Jurkat, Clone E6-1 (cell line): Measurements from ENCODE around the gene TEX53.

Source experiments
- DNase-seq: peaks from one replicate; pipeline ENCODE4 v3.0.0-alpha.2; 2011; ENCODE audit warnings: low read depth, low spot score
- H3K4me3 ChIP-seq: 2 replicates; pipeline ENCODE4 v1.5.1; 2011; ENCODE audit warnings: mild to moderate bottlenecking, low read length, control low read depth, moderate library complexity

Gene TEX53

GRCh38 chr9:114652776-114653555, 4.6 kb downstream of the TEX53 start:
- no peak for DNase-seq
- no peak overlapping the region for H3K4me3 ChIP-seq

- DNase-seq = no peak
- no peak overlapping the region for H3K4me3 ChIP-seq
These were observed 13.7 kb downstream of the TEX53 start for GRCh38 chr9:114643896-114644295.

DNA sequence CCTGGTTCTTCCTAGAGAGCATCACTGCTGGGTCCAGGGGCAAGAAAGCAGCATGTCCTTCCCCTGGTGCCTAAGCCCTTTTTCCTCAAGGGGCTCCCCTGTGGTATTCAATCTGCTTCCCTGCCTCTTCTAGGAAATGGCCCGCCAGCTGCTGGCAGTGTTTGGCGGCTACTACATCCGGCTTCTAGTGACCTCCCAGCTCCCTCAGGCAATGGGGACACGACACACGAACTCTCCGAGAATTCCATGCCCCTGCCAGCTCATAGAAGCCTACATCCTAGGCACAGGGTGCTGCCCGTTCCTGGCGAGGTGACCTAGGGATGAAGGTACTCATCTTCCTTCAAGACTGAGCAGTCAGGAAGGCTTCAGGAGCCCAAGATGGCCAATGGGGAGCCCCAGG, 14.6 kb downstream of the TEX53 start:
- no peak for DNase-seq
- no peak overlapping the region for H3K4me3 ChIP-seq

- H3K4me3 ChIP-seq = no peak overlapping the region
- no peak for DNase-seq
These were observed 15.6 kb downstream of the TEX53 start for GRCh38 chr9:114641967-114642366.

DNA sequence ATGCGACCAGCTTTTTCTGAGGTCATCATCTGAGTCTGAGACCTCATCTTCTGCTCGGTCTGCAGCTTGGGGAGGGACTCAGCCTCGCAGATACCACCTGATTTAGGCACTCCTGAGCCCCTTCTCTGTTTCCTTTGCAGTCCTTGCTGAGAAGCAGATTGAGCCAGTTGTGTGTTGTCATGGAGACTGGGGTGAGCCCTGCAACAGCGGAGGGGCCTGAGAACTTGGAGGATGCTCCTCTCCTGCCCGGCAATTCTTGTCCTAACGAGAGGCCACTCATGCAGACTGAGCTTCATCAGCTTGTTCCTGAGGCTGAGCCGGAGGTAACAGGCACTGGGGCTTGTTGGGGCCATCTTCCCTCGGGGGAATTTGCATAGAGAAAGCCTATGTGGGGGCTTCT, 19.2 kb downstream of the TEX53 start:
- H3K4me3 ChIP-seq = no peak overlapping the region
- DNase-seq = no peak

DNA sequence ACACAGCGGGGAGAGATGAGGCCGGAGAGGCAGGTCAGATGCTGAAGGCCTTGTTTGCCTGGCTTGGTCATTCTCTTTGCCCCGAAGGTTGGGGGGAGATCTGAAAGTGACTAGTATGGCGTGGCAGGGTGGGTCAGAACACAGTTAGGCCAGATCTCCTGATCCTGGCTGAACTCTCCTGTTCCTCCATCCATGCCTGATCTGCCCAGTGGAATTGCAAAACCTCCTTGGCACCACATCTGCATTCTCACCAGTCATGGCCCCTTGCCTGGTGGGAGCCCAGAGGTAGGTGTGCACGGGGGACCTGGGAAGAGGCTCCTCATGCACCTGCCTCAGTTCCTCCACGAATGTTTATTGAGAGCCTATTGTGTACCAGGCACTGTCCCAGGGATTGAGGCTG, 23.2 kb downstream of the TEX53 start:
- no peak overlapping the region for H3K4me3 ChIP-seq
- no peak for DNase-seq

DNA sequence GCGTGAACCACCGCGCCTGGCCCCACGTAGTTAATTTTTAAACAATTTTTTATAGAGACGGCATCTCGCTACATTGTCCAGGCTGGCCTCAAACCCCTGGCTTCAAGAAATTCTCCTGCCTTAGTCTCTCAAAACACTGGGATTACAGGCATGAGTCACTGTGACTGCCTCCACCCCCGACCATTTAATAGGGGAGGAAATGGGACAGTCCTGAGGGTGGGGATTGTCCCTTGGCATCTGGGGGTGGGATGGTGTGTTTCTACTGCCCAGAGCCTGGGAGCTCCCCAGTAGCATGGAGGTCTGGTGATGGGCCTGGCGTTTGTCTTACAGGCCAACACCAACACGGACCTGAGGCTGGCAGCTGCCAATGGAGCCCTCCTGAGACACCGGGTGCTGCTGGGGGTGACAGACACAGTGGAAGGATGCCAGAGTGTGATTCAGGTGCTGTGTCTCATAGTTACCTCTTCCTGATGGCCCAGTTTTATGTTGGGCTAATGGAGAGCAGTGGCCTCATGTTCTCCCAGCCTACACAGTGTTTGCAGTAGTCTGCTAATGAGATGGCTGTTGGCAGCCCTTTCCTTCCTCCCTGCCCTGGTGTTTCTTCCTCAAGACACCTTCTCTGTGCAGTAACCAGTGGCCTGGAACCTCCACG, 24.0 kb downstream of the TEX53 start:
- DNase-seq = no peak
- no peak overlapping the region for H3K4me3 ChIP-seq

- no peak overlapping the region for H3K4me3 ChIP-seq
- no peak for DNase-seq
These were observed 26.4 kb downstream of the TEX53 start for GRCh38 chr9:114631166-114631565.

DNA sequence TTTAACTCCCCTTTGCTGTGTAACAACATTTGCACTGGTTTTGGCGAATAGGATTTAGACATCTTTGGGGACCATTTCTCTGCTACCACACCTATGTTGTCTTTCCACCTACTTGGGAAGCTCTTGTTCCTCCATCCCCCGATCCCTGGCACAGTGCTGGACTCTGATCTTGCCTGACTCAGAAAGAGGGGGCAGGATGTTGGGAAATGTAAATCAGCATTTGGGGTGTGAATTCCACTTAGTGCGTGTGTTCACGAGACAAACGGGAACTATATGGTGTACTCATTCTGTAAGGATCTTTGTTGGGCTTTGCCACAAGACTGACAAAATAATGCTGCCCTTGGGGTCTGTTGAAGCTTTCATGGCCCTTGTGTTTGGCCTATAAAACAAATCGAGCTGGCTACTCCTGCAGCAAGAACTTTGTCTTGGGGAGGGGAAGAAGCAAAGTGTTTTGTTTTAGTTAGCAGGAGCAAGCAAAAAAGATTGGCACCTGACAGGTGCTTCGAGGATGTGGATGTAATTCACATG, 28.0 kb downstream of the TEX53 start:
- no peak for DNase-seq
- H3K4me3 ChIP-seq = no peak overlapping the region

GRCh38 chr9:114627553-114627952, 30.1 kb downstream of the TEX53 start:
- H3K4me3 ChIP-seq = no peak overlapping the region
- no peak for DNase-seq

DNA sequence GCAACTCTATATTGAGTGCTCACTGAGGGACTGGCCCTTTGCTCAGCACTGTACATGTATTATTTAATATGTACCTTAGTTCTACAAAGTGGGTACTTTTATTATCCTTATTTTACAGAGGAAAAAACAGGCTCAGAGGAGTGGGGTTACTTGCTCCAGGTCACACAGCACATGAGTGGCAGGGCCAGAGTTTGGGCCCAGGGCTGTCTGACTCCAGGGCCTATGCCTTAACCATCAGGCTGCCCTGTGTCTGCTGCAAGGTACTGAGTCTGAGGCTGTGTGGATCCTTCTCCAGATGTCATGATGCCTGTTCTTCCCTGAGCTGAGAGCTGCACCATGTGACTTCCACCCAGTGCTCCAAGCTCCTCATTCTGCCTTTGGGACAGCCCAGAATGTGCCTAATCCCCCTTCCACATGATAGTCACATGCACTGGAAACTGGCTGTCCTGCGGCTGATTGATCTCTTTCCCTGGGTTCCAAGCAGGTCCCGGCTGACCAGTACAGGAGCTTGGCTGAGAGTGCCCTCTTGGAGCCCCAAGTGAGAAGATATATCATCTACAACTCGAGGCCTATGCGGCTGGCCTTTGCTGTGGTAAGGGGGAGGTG, 31.1 kb downstream of the TEX53 start:
- no peak for DNase-seq
- H3K4me3 ChIP-seq = no peak overlapping the region

DNA sequence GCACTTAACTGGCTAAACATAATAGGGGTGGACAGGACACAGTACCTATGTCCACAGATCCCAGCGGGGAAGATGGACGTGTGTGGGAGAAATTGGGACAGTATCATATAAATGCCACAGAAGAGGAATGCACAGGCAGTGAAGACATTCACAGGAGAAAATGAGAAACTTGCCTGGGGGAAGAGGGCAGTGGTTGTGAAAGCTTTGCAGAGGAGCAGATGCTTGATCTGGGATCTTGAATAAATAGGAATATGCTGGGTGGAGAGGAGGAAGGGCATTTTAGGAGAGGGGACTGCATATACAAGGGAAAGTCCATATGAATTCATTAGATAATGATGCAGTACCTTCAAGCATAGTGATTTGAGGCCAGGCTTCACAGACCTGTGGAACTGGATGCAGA, 32.9 kb downstream of the TEX53 start:
- no peak for DNase-seq

DNA sequence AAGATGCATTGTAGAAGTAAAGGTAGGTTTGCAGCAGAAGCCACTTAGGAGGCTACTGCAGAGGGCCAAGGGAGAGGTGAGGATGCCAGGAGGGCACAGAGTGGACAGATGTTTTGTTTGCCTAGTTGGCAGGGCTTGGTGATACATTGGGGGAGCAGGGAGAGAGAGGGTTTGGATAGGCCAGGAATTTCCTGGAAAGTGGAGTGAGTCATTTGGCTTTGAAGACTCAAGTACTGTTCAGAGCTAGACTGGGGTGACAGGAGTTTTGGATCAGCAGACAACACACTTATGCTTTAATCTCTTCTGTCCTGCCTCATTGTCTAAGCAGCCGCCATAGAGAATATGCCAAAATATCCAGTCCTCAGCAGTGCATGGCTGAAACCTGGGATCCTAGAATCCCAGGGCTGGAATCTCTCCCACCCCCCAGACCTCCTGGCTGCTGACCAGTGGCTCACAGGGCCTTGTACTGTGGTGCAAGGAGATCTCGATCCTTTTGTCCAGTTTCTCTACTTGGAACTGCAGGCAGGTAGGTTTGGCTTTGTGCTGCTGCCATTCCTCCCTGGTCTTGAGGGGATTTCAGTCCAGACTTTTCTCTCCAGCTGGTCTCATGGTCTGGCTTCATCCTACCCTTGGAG, 35.5 kb downstream of the TEX53 start:
- no peak overlapping the region for H3K4me3 ChIP-seq
- DNase-seq = no peak

More for the DNA sequence above, 32.9 kb downstream of the TEX53 start:
- no peak overlapping the region for H3K4me3 ChIP-seq

DNA sequence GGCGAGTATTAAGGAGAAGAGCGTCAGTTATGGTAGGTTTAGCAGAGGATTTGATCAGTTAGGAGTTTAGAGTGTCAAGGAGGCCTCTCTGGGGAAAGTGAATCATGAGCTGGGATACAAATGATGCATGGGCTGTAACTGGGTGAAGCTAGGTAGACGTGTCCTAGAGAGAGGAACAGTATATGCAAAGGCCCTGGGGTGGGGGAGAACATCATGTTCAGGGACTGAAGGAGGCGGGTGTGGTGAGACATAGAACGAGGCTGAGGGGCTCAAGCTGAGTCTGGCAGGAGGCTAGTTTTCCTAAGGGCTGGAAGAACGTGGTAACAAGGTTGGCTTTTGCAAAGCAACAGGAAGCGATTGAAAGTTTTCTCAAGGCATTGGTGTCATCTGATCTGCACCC, 36.0 kb downstream of the TEX53 start:
- H3K4me3 ChIP-seq = no peak overlapping the region
- no peak for DNase-seq

- H3K4me3 ChIP-seq = no peak overlapping the region
- no peak for DNase-seq
These were observed 38.3 kb downstream of the TEX53 start for GRCh38 chr9:114619191-114619761.

- H3K4me3 ChIP-seq = no peak overlapping the region
- DNase-seq = no peak
These were observed 40.7 kb downstream of the TEX53 start for GRCh38 chr9:114616684-114617520.

GRCh38 chr9:114614373-114614772, 43.2 kb downstream of the TEX53 start:
- DNase-seq = no peak
- no peak overlapping the region for H3K4me3 ChIP-seq

DNA sequence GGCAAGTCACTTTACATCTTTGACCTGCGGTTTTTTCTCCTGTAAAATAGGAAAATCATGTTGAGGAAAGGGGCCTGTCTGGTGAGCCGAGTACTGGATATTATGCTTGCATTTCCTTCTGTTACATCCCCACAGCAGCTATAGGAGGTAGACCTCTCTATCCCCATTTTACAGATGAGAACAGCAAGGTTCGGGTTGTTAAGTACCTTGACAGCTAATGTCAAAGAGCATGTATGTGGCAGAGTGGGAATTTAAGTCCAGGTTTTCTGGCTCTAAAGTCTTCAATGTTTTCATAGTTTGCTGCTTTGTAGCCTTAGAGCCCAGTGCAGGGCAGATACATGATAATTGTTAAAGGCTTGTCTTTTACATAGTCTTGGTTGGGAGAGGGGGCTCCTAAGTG, 43.7 kb downstream of the TEX53 start:
- H3K4me3 ChIP-seq = no peak overlapping the region

DNA sequence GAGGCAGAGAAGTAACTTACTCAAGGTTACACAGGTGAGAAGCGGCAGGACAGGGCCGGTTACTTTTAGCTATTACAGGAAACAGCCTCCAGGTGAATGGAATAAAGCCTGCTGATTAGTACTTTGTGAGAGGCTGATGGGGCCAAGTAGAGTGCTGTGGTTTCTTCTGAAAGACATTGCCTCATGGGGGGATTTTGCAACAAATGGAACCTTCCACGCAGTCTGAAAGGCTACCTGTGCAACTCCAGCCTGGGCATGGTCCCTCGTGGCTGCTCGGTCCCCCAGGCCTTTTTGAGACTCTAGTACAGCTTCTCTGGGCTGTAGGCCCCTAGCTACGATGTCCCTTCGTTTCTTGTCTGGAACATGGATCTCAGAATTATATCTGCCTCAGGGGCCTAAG, 44.5 kb downstream of the TEX53 start:
- no peak for DNase-seq
- H3K4me3 ChIP-seq = no peak overlapping the region

More for the DNA sequence above, 43.7 kb downstream of the TEX53 start:
- DNase-seq = no peak
